Epidermal melanocyte (primary cell): Measurements from ENCODE around the gene LRRC8D.

Source experiments
- DNase-seq: peaks from one replicate; pipeline ENCODE4 v3.0.0; 2011; ENCODE audit warnings: low spot score; ENCODE audit not compliant: insufficient read length

LRRC8D gene

GRCh38 chr1:89833183-89834082 is 12.6 kb downstream of the LRRC8D start:
- DNase-seq: peak; percentile 49

- DNase-seq: no peak
These were observed 13.4 kb downstream of the LRRC8D start for GRCh38 chr1:89834083-89834704.

GRCh38 chr1:89836252-89837035 is 15.6 kb downstream of the LRRC8D start:
- no peak for DNase-seq

- no peak for DNase-seq
These were observed 16.2 kb downstream of the LRRC8D start for GRCh38 chr1:89837036-89837481.

- no peak for DNase-seq
These were observed 16.7 kb downstream of the LRRC8D start for GRCh38 chr1:89837510-89837909.

GRCh38 chr1:89839516-89839915 is 18.7 kb downstream of the LRRC8D start:
- no peak for DNase-seq

- no peak for DNase-seq
These were observed 20.7 kb downstream of the LRRC8D start for GRCh38 chr1:89841507-89841906.

- no peak for DNase-seq
These were observed 21.9 kb downstream of the LRRC8D start for GRCh38 chr1:89842567-89843272.

GRCh38 chr1:89843273-89844130 is 22.7 kb downstream of the LRRC8D start:
- DNase-seq: no peak

- no peak for DNase-seq
These were observed 23.5 kb downstream of the LRRC8D start for GRCh38 chr1:89844241-89844807.

GRCh38 chr1:89844860-89845259 is 24.0 kb downstream of the LRRC8D start:
- DNase-seq: no peak

GRCh38 chr1:89847191-89847729 is 26.4 kb downstream of the LRRC8D start:
- DNase-seq: no peak

GRCh38 chr1:89850844-89851415 is 30.1 kb downstream of the LRRC8D start:
- no peak for DNase-seq

- DNase-seq: no peak
These were observed 33.3 kb downstream of the LRRC8D start for GRCh38 chr1:89854140-89854539.

GRCh38 chr1:89855413-89856123 is 34.7 kb downstream of the LRRC8D start:
- DNase-seq: no peak

GRCh38 chr1:89863165-89863830 is 42.5 kb downstream of the LRRC8D start:
- no peak for DNase-seq

- no peak for DNase-seq
These were observed 44.9 kb downstream of the LRRC8D start for GRCh38 chr1:89865498-89866382.
